ENCODE data around the gene HOXC11. TPM values are rescaled to one million over a fixed set of nuclear protein-coding genes. Genes with fewer than 3 reads are reported as not detected.
A peak's percentile ranks its signal among the peaks of the same experiment; 100 is the strongest.

Gene HOXC11
- polyA plus RNA-seq, 5 donors, result 0.40 TPM; not detected in 4

- no peak for DNase-seq
These were observed 34.8 kb downstream of the HOXC11 start for GRCh38 chr12:54007538-54008259.

GRCh38 chr12:54008260-54008552, 35.3 kb downstream of the HOXC11 start:
- DNase-seq, result no peak

- no peak for DNase-seq
These were observed 36.5 kb downstream of the HOXC11 start for GRCh38 chr12:54009171-54010052.

- DNase-seq, result no peak
These were observed 37.4 kb downstream of the HOXC11 start for GRCh38 chr12:54010053-54010971.

- DNase-seq, result no peak
These were observed 38.2 kb downstream of the HOXC11 start for GRCh38 chr12:54010972-54011664.

- no peak for DNase-seq
These were observed 39.0 kb downstream of the HOXC11 start for GRCh38 chr12:54011665-54012532.

GRCh38 chr12:54012631-54013409, 39.9 kb downstream of the HOXC11 start:
- no peak for DNase-seq

- DNase-seq, result no peak
These were observed 41.6 kb downstream of the HOXC11 start for GRCh38 chr12:54014377-54015017.

- DNase-seq, result peak in 1 of 2 donors; percentile 15
These were observed 42.3 kb downstream of the HOXC11 start for GRCh38 chr12:54015018-54015931.

- no peak for DNase-seq
These were observed 43.1 kb downstream of the HOXC11 start for GRCh38 chr12:54016051-54016450.

- DNase-seq, result no peak
These were observed 43.6 kb downstream of the HOXC11 start for GRCh38 chr12:54016478-54016964.

GRCh38 chr12:54017027-54017788, 44.3 kb downstream of the HOXC11 start:
- DNase-seq, result no peak

GRCh38 chr12:54017878-54018467, 45.0 kb downstream of the HOXC11 start:
- DNase-seq, result peak in 1 of 2 donors; percentile 71

GRCh38 chr12:54018468-54018984, 45.6 kb downstream of the HOXC11 start:
- no peak for DNase-seq

- no peak for DNase-seq
These were observed 46.3 kb downstream of the HOXC11 start for GRCh38 chr12:54019091-54019811.

Measured in right lung (tissue), 5 donors.